Activated CD8-positive, alpha-beta T cell treated with anti-CD3 and anti-CD28 coated beads for 36 hours (primary cell): ENCODE results near the gene MVB12B. TPM values are rescaled to one million over a fixed set of nuclear protein-coding genes. Genes with fewer than 3 reads are reported as not detected.

Experiments
- ATAC-seq: fragments of 200-7000 bp; cut with Tn5 transposase; one replicate; pipeline ENCODE4 v1.10.0; 2021; ENCODE audit warnings: mild to moderate bottlenecking, moderate library complexity
- CTCF ChIA-PET: fragments of 350-600 bp; sonication (Branson Sonifier 250); formaldehyde crosslinking; loops from one replicate; lab custom pipeline; 2021; ENCODE audit warnings: antibody characterized with exemption; lab: Charles Lee
- POLR2A ChIA-PET: fragments of 350-600 bp; sonication (Branson Sonifier 250); formaldehyde crosslinking; loops from one replicate; lab custom pipeline; 2021; ENCODE audit warnings: antibody characterized with exemption; lab: Charles Lee
- DNase-seq: peaks from one replicate; pipeline ENCODE4 v3.0.0-alpha.2; 2020
- H3K27ac Mint-ChIP-seq: one replicate; pipeline ENCODE4 v1.8.0; 2021; ENCODE audit warnings: mild to moderate bottlenecking, mixed read lengths
- H3K27me3 Mint-ChIP-seq: one replicate; pipeline ENCODE4 v1.8.0; 2021; ENCODE audit warnings: mixed read lengths
- H3K36me3 Mint-ChIP-seq: one replicate; pipeline ENCODE4 v1.8.0; 2021; ENCODE audit warnings: low read depth, mixed read lengths
- H3K4me1 Mint-ChIP-seq: one replicate; pipeline ENCODE4 v1.8.0; 2021; ENCODE audit warnings: low read depth, mixed read lengths
- H3K4me3 Mint-ChIP-seq: one replicate; pipeline ENCODE4 v1.8.0; 2021; ENCODE audit warnings: mild to moderate bottlenecking, moderate library complexity, mixed read lengths
- H3K9me3 Mint-ChIP-seq: one replicate; pipeline ENCODE4 v1.8.0; 2021; ENCODE audit warnings: mixed read lengths
- intact Hi-C: fragments of 100-400 bp; cut with micrococcal nuclease; formaldehyde crosslinking; loops from one replicate; pipeline ENCODE4 v1.10.0; 2022
- total RNA-seq, 2 experiments: library from RNA; stranded (reverse); gene quantifications; one replicate each; pipeline ENCODE4 v1.2.3, GENCODE V29; 2021
- TF ChIP-seq, protein P1 (sequence below): fragments of 200-600 bp; IDR thresholded peaks from one replicate; pipeline ENCODE4 v1.8.0; 2022; ENCODE audit warnings: antibody characterized with exemption, mild to moderate bottlenecking

The MVB12B gene
- total RNA-seq, 2 experiments from 2014 or later: 6.4 to 6.6 TPM

DNA sequence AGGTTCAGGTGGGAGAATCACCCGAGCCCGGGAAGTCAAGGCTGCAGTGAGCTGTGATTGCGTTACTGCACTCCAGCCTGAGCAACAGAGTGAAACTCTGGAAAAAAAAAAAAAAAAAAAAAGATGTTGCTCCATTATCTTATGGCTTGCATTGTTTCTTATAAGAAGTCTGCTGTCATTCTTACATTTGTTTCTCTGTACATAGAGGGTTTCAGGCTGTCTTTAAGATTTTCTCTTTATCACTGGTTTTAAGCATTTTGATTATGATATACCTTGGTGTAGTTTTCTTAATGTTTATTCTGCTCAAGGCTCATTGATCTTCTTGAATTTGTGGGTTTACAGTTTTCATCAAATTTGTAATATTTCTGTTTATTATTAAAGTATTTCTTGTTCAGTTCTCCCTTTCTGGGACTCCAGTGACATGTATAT is 35.2 kb downstream of the MVB12B start:
- Mint-ChIP-seq H3K36me3 (peaks cover 21% of the 10 kb centered on the region), H3K9me3 (peaks cover 22% of the 10 kb centered on the region), H3K4me3 (no peak overlapping the region), H3K27me3 (no peaks in the 10 kb centered on the region), H3K27ac (no peak overlapping the region), H3K4me1 (peaks cover 11% of the 10 kb centered on the region)
- CTCF ChIA-PET: interaction anchor here (1.3 to 1.6 kb wide), 3 partner anchors 15 to 137 kb away, joined by 4 read pairs; no protein-coding TSS in a partner anchor
- TF ChIP-seq, protein P1, sequence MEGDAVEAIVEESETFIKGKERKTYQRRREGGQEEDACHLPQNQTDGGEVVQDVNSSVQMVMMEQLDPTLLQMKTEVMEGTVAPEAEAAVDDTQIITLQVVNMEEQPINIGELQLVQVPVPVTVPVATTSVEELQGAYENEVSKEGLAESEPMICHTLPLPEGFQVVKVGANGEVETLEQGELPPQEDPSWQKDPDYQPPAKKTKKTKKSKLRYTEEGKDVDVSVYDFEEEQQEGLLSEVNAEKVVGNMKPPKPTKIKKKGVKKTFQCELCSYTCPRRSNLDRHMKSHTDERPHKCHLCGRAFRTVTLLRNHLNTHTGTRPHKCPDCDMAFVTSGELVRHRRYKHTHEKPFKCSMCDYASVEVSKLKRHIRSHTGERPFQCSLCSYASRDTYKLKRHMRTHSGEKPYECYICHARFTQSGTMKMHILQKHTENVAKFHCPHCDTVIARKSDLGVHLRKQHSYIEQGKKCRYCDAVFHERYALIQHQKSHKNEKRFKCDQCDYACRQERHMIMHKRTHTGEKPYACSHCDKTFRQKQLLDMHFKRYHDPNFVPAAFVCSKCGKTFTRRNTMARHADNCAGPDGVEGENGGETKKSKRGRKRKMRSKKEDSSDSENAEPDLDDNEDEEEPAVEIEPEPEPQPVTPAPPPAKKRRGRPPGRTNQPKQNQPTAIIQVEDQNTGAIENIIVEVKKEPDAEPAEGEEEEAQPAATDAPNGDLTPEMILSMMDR: no peak
- ATAC-seq (no peak), DNase-seq (no peak)
- POLR2A ChIA-PET: no interaction called here
- intact Hi-C loops: no loop called here

GRCh38 chr9:126363250-126363649 is 36.6 kb downstream of the MVB12B start:
- DNase-seq (no peak), ATAC-seq (no peak)
- POLR2A ChIA-PET: no interaction called here
- Mint-ChIP-seq H3K9me3 (peaks cover 22% of the 10 kb centered on the region), H3K27me3 (no peaks in the 10 kb centered on the region), H3K36me3 (peaks cover 21% of the 10 kb centered on the region), H3K4me1 (peaks cover 11% of the 10 kb centered on the region), H3K27ac (no peak overlapping the region), H3K4me3 (no peak overlapping the region)
- CTCF ChIA-PET: interaction anchor here (1.1 to 1.3 kb wide), 2 partner anchors 16 to 64 kb away, joined by 3 to 4 read pairs; no protein-coding TSS in a partner anchor
- TF ChIP-seq, protein P1: no peak
- intact Hi-C loops: no loop called here

DNA sequence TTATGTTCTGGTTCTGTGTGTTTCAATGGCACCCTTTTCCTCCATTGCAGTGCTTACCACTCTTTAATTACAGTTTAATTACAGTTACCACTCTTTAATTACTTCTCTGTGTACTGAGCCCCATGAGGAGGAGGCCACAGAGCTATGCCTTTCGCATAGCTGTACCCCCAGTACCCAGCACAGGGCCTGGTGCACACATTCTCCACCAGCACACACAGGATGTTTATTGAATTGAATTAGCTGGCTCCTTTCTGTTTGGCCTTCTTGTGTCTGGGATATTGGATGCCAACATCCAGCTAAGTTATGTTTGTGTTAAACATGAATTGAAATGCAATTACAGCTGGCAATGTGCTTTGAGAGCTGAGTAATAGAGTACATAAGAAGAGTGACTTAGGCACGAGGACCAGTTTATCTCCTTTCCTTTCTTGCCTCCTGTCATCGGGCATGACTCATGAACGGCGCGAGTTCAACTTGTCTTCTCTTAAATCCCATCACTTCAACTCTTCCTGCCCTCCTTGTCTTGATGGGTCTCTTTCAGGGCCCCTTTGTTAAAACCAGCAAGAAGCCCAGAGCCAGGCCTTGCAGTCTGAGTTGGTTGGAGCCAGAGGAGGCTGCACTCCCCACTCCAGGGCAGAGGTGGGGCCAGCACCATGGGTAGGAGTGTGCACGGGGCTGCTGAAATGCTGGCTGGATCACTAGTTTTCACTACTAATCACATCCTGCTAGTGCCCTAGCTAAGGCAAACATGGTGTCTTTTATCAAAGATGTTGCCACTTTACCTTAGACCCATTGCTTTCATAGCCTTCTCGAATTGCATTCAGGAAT is 37.4 kb downstream of the MVB12B start:
- Mint-ChIP-seq H3K27me3 (no peaks in the 10 kb centered on the region), H3K9me3 (peaks cover 22% of the 10 kb centered on the region), H3K36me3 (peaks cover 21% of the 10 kb centered on the region), H3K4me3 (no peak overlapping the region), H3K4me1 (peaks cover 11% of the 10 kb centered on the region), H3K27ac (no peak overlapping the region)
- ChIA-PET POLR2A (no interaction called here), CTCF (interaction anchor here (1.1 kb wide), 1 partner anchor 63 kb away, joined by 3 read pairs; no protein-coding TSS in a partner anchor)
- DNase-seq: no peak
- TF ChIP-seq, protein P1: no peak
- intact Hi-C loops: no loop called here
- no peak for ATAC-seq

GRCh38 chr9:126365780-126366179 is 39.2 kb downstream of the MVB12B start:
- no peak overlapping the region for H3K27ac Mint-ChIP-seq
- H3K36me3 Mint-ChIP-seq: peaks cover 14% of the 10 kb centered on the region
- no peaks in the 10 kb centered on the region for H3K27me3 Mint-ChIP-seq
- ChIA-PET CTCF (no interaction called here), POLR2A (no interaction called here)
- DNase-seq: no peak
- TF ChIP-seq, protein P1: no peak
- intact Hi-C loops: no loop called here
- peaks cover 11% of the 10 kb centered on the region for H3K9me3 Mint-ChIP-seq
- ATAC-seq: no peak
- no peak overlapping the region for H3K4me3 Mint-ChIP-seq
- peaks cover under 1% of the 10 kb centered on the region for H3K4me1 Mint-ChIP-seq
